Fibroblast of lung (primary cell): Measurements from ENCODE around the gene EDARADD. TPM values are rescaled to one million over a fixed set of nuclear protein-coding genes. Genes with fewer than 3 reads are reported as not detected.

ENCODE experiments used
- DNase-seq, 2 donors: peaks; one replicate each; pipeline versions ENCODE4 v3.0.0 to v3.0.0-alpha.2; 2010; ENCODE audit warnings: low read depth in 2 of 2
- H2AFZ ChIP-seq: 2 replicates; pipeline ENCODE4 v1.5.1; 2012; ENCODE audit warnings: low read length, control low read depth, inconsistent platforms
- H3K27ac ChIP-seq: 2 replicates; pipeline ENCODE4 v1.5.1; 2011; ENCODE audit warnings: low read length, control low read depth; ENCODE audit not compliant: insufficient read depth
- H3K27me3 ChIP-seq: 2 replicates; pipeline ENCODE4 v1.5.1; 2011; ENCODE audit warnings: mild to moderate bottlenecking, low read length; ENCODE audit not compliant: control insufficient read depth, insufficient read depth
- H3K36me3 ChIP-seq: 2 replicates; pipeline ENCODE4 v1.5.1; 2011; ENCODE audit warnings: low read length; ENCODE audit not compliant: control insufficient read depth, insufficient read depth
- H3K4me1 ChIP-seq: 2 replicates; pipeline ENCODE4 v1.5.1; 2011; ENCODE audit warnings: low read length; ENCODE audit not compliant: control insufficient read depth, insufficient read depth; ENCODE audit errors: extremely low read depth
- H3K4me2 ChIP-seq: 2 replicates; pipeline ENCODE4 v1.5.1; 2011; ENCODE audit warnings: low read length, control low read depth; ENCODE audit not compliant: insufficient read depth; ENCODE audit errors: extremely low read depth
- H3K4me3 ChIP-seq, 4 experiments: fragments of 200-600 bp in 1 of 4; sonication (generic) in 1 of 4; replicated peaks in 1 of 4; 2 replicates each; pipeline ENCODE4 v1.5.1; 2011 to 2016; ENCODE audit warnings: low read length in 4 of 4, low read depth in 3 of 4, mild to moderate bottlenecking in 3 of 4, control low read depth in 2 of 4, inconsistent platforms in 1 of 4, mixed read lengths in 1 of 4; ENCODE audit not compliant: insufficient read depth in 1 of 4; ENCODE audit errors: control extremely low read depth in 1 of 4
- H3K79me2 ChIP-seq: 2 replicates; pipeline ENCODE4 v1.5.1; 2012; ENCODE audit warnings: mild to moderate bottlenecking, low read length, inconsistent platforms; ENCODE audit not compliant: control insufficient read depth, insufficient read depth
- H3K9ac ChIP-seq: 2 replicates; pipeline ENCODE4 v1.5.1; 2011; ENCODE audit warnings: mild to moderate bottlenecking, low read length, control low read depth; ENCODE audit not compliant: insufficient read depth
- H3K9me3 ChIP-seq: 2 replicates; pipeline ENCODE4 v1.5.1; 2012; ENCODE audit warnings: low read depth, low read length; ENCODE audit not compliant: control insufficient read depth, insufficient read depth
- H4K20me1 ChIP-seq: 2 replicates; pipeline ENCODE4 v1.5.1; 2011; ENCODE audit warnings: low read length; ENCODE audit not compliant: control insufficient read depth, insufficient read depth; ENCODE audit errors: extremely low read depth
- CTCF ChIP-seq, 2 donors: IDR thresholded peaks in 1 of 2; conservative IDR thresholded peaks in 1 of 2; 1 replicate in 1 of 2; 2 replicates in 1 of 2; pipeline ENCODE4 v1.5.1; 2011 to 2012; ENCODE audit warnings: low read length in 2 of 2, control low read depth in 1 of 2, inconsistent platforms in 1 of 2, low read depth in 1 of 2, mild to moderate bottlenecking in 1 of 2
- EZH2 ChIP-seq: IDR thresholded peaks from 2 replicates; pipeline ENCODE4 v1.5.1; 2012; ENCODE audit warnings: low read length, control low read depth, mild to moderate bottlenecking; ENCODE audit errors: missing control alignments
- polyA plus RNA-seq, 2 donors: library from polyadenylated mRNA; depleted of rRNA in 1 of 2; stranded (reverse) in 1 of 2; unstranded in 1 of 2; fragments of >200 nt; gene quantifications; 2 replicates each; pipeline ENCODE4 v1.2.1, GENCODE V29; 2011 to 2012; ENCODE audit warnings: missing spikeins in 1 of 2
- total RNA-seq: library from RNA; depleted of rRNA; stranded (reverse); fragments of >200 nt; gene quantifications from 2 replicates; pipeline ENCODE4 v1.2.1, GENCODE V29; 2014

Gene EDARADD
- total and polyA plus RNA-seq, 2 donors (not counting 1 experiment from before 2014, with no cell fraction given) = not detected

- no peaks in the 10 kb centered on the region for H3K79me2 ChIP-seq
- H2AFZ ChIP-seq = peak overlapping the region; percentile 64
- H3K9me3 ChIP-seq = no peaks in the 10 kb centered on the region
- H3K4me1 ChIP-seq = no peaks in the 10 kb centered on the region
- peak; percentile 9 to 12 for DNase-seq
- H3K27me3 ChIP-seq = no peaks in the 10 kb centered on the region
- no peak for TF ChIP-seq CTCF (conservative IDR thresholded peaks at IDR 0.05 in 1 of 2, IDR thresholded peaks at IDR 0.05 in 1 of 2; ENCODE audit: low read depth in 1 of 2, low read length in 2 of 2)
- TF ChIP-seq EZH2 = peak; percentile 16
- peak overlapping the region; percentile 80 for H3K4me2 ChIP-seq
- H3K36me3 ChIP-seq = no peaks in the 10 kb centered on the region
- H3K9ac ChIP-seq = no peak overlapping the region
- H3K27ac ChIP-seq = no peak overlapping the region
- peak overlapping the region; percentile 35 to 63 (median 52) for H3K4me3 ChIP-seq
- no peaks in the 10 kb centered on the region for H4K20me1 ChIP-seq
Measured at GRCh38 chr1:236395230-236395946, 1.3 kb downstream of the EDARADD start.

- Histone ChIP-seq H3K4me3 (peak overlapping the region in 2 of 4 experiments; percentile 39 to 59), H3K9ac (no peak overlapping the region), H3K27ac (no peak overlapping the region)
Measured at GRCh38 chr1:236395947-236396664, 2.0 kb downstream of the EDARADD start.

More at GRCh38 chr1:236395947-236396664, 2.0 kb downstream of the EDARADD start:
- H3K79me2 ChIP-seq = no peaks in the 10 kb centered on the region
- H2AFZ ChIP-seq = no peak overlapping the region
- no peaks in the 10 kb centered on the region for H3K4me1 ChIP-seq
- H4K20me1 ChIP-seq = no peaks in the 10 kb centered on the region
- no peaks in the 10 kb centered on the region for H3K27me3 ChIP-seq
- no peaks in the 10 kb centered on the region for H3K36me3 ChIP-seq
- DNase-seq = no peak
- H3K9me3 ChIP-seq = no peaks in the 10 kb centered on the region
- TF ChIP-seq CTCF (conservative IDR thresholded peaks at IDR 0.05 in 1 of 2, IDR thresholded peaks at IDR 0.05 in 1 of 2; ENCODE audit: low read depth in 1 of 2, low read length in 2 of 2) (no peak), EZH2 (no peak)
- no peak overlapping the region for H3K4me2 ChIP-seq
